Measurements from ENCODE around the gene SETD4. TPM values are rescaled to one million over a fixed set of nuclear protein-coding genes. Genes with fewer than 3 reads are reported as not detected.

Gene SETD4
- 25.5 TPM for total RNA-seq

GRCh38 chr21:36060159-36060921 is at the start of gene SETD4:
TSS of gene SETD4 (minus strand) at chr21:36060526. CDS start at chr21:36058888, 1,638 bp downstream.

GRCh38 chr21:36069713-36070583 is 9.6 kb upstream of the SETD4 start, which contains the start of gene CBR1:
TSS of gene CBR1 (plus strand) at chr21:36070024. CDS start at chr21:36070116, 92 bp downstream.

Small RNA genes within 50 kb of the gene (small RNA-seq; reads per million reads assigned to genes)
- not detected for gene RNU6-992P (ENCODE audit: low replicate concordance)

Other genes with a start within 250 kb of the SETD4 start
- gene CBR1, start 9.5 kb upstream of the SETD4 start, total RNA-seq: 110 TPM
- 2.3 TPM for gene CBR3, start 74.6 kb upstream of the SETD4 start, total RNA-seq
- 12.9 TPM for gene DOP1B, start 96.3 kb upstream of the SETD4 start, total RNA-seq

All from metanephros (tissue), 2 donors.